Hematopoietic multipotent progenitor cell treated with erythropoietin and hydrocortisone succinate and interleukin-3 and kit ligand, for 17 days (in vitro differentiated cells): Measurements from ENCODE around the gene HMX1.

Experiments
- DNase-seq: peaks from one replicate; pipeline ENCODE4 v3.0.0-alpha.2; 2015; ENCODE audit warnings: low spot score

HMX1 gene

DNA sequence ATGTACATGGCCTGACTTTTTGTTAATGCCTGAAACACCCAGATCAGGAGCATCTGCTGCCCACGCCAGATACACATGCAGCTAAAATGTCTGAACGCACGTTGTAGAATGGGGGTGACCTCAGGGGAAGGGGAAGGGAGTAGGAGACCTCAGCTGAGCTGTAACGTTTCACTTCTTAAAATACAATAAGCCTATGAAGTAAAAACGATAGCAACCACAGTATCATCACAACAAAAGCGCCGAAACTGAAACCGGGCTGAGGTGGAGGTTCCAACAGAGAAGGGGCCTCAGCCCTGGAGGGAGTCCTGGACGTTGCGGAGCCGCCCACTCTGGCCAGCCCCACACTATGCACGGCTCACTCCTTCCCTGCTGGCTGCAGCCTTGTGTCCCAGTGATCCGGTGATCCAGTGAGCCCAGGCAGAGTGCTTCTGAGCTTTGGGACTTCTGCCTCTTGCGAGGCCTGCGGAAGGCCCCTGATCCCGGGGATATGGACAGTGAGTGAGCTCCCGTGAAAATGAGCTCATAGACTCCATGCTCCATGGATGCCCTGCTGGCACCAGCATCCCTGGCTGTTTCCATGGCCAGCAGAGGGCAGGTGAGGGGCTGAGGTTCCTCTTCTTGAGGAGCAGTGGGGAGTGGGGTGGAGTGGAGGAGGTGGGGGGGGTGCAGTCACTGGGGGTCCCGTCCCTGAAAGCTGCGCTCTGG lies 52.0 kb downstream of the HMX1 start:
- no peak for DNase-seq

DNA sequence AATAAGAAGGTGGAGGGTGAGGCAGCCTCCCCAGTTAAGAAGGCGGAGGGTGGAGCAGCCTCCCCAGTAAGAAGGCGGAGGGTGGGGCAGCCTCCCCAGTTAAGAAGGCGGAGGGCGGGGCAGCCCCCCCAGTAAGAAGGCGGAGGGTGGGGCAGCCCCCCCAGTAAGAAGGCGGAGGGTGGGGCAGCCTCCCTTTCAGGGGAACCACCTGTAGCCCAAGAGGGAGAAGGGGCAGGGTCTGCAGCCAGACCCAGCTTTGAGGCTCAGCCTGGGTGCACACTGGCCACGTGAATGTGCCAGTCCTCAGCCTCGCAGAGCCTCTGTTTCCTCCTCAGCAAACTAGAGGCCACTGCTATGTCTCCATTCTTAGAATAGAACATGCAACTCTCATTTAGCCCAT lies 52.6 kb downstream of the HMX1 start:
- no peak for DNase-seq

DNA sequence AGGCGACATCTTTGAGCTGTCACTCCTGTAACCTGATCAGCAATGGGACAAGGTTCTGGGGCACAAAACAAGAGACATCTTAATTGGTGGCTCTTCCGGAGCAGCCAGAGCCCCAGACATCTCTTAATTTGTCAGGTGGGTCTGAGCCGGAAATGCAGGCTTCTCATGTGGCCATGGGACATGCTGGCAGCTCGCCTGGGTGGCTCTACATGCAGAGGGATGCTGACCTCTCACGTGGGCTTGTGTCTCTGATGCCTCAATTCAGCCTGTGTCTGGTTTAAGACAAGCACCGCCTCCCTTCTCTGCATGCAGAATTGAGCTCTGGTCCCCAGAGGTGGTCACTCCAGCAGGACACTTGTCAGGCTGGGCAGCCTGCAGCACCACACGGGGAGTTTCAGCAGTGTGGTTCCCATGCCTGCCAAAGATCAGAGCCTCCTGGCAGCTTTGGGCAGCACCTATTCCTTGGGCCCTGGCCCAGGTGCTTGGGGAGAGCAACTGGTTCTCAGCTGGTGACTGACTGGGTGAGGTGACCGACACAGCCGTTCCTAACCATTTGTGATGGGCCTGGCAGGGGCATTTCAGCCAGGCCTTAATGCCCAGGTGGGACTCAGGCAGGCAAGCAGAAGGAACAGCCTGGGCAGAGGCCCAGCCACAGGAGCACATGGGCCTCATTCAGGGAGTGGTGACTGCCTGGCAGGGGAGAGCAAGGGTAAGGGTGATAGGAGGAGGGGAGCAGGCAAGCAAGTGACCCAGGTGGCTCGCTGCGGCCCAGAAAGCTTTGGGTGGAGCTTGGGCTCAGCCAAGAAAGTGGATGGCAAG lies 53.4 kb downstream of the HMX1 start:
- DNase-seq = no peak

DNA sequence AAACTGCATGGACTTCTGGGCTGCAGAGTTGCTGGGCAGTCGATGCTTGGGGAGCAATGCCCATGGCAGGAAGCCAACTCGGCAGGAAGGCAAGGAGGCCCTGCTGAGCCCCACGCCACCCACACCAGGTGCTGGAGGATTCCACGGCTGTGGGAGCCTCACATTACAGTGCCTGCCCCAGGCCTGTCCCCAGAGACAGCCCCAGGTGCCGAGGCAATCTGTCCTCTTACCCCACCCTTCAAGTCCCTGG lies 53.9 kb downstream of the HMX1 start:
- no peak for DNase-seq

DNA sequence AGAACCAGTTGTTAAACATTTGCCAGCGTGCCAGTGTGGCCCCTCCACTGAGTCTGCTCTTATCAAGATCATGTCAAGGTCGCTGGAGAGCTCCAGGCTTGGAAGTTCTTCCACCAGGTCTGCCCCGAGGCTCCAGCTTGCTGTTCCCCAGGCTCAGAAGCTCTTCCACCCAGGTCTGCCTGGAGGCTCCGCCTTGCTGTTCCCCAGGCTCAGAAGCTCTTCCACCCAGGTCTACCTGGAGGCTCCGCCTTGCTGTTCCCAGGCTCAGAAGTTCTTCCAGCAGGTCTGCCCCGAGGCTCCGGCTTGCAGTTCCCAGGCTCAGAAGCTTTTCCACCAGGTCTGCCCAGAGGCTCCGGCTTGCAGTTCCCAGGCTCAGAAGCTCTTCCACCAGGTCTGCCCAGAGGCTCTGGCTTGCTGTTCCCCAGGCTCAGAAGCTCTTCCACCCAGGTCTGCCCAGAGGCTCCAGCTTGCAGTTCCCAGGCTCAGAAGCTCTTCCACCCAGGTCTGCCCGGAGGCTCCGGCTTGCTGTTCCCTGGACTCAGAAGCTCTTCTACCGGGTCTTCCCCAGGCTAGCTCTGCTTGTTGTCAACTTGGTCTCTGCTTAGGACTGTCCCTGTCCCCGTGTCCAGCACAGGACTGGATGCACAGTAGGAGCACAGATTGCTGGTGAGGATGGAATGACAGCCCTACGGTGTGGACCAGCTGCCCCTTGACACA lies 54.4 kb downstream of the HMX1 start:
- DNase-seq = no peak
